Stimulated activated memory B cell treated with anti-CD40 and anti-IgM and Interleukin-4, amounts not matched to agents 10 μg/mL and 1 μg/mL and 100 μg/mL, for 72 hours (primary cell): Measurements from ENCODE around the gene AHCY.

ENCODE experiments used
- ATAC-seq: fragments of 150-1000 bp; cut with Tn5 transposase; 2 replicates; pipeline ENCODE4 v1.10.0; 2021
- H3K27ac Mint-ChIP-seq: one replicate; pipeline ENCODE4 v1.8.0; 2022; ENCODE audit warnings: mild to moderate bottlenecking, mixed read lengths
- H3K27me3 Mint-ChIP-seq: one replicate; pipeline ENCODE4 v1.8.0; 2022; ENCODE audit warnings: mixed read lengths
- H3K36me3 Mint-ChIP-seq: one replicate; pipeline ENCODE4 v1.8.0; 2022; ENCODE audit warnings: mixed read lengths
- H3K4me1 Mint-ChIP-seq: one replicate; pipeline ENCODE4 v1.8.0; 2022; ENCODE audit warnings: mixed read lengths
- H3K4me3 Mint-ChIP-seq: one replicate; pipeline ENCODE4 v1.8.0; 2022; ENCODE audit warnings: mild to moderate bottlenecking, moderate library complexity, mixed read lengths
- H3K9me3 Mint-ChIP-seq: one replicate; pipeline ENCODE4 v1.8.0; 2022; ENCODE audit warnings: mixed read lengths

AHCY gene

GRCh38 chr20:34237942-34238341 lies 65.2 kb downstream of the AHCY start:
- H3K4me3 Mint-ChIP-seq = no peak overlapping the region
- no peak overlapping the region for H3K27ac Mint-ChIP-seq
- H3K27me3 Mint-ChIP-seq = no peaks in the 10 kb centered on the region
- ATAC-seq = no peak
- H3K4me1 Mint-ChIP-seq = peaks cover 38% of the 10 kb centered on the region
- H3K9me3 Mint-ChIP-seq = peaks cover 21% of the 10 kb centered on the region
- H3K36me3 Mint-ChIP-seq = peaks cover 19% of the 10 kb centered on the region

GRCh38 chr20:34235875-34236274 lies 67.3 kb downstream of the AHCY start:
- no peak overlapping the region for H3K27ac Mint-ChIP-seq
- no peaks in the 10 kb centered on the region for H3K27me3 Mint-ChIP-seq
- peaks cover 19% of the 10 kb centered on the region for H3K36me3 Mint-ChIP-seq
- H3K9me3 Mint-ChIP-seq = peaks cover 21% of the 10 kb centered on the region
- H3K4me1 Mint-ChIP-seq = peaks cover 17% of the 10 kb centered on the region
- no peak overlapping the region for H3K4me3 Mint-ChIP-seq
- no peak for ATAC-seq

- Mint-ChIP-seq H3K36me3 (peaks cover 13% of the 10 kb centered on the region), H3K4me1 (no peaks in the 10 kb centered on the region), H3K9me3 (peaks cover 17% of the 10 kb centered on the region), H3K27ac (no peak overlapping the region), H3K27me3 (no peaks in the 10 kb centered on the region), H3K4me3 (no peak overlapping the region)
- no peak for ATAC-seq
These were observed 69.5 kb downstream of the AHCY start for GRCh38 chr20:34233687-34234086.

DNA sequence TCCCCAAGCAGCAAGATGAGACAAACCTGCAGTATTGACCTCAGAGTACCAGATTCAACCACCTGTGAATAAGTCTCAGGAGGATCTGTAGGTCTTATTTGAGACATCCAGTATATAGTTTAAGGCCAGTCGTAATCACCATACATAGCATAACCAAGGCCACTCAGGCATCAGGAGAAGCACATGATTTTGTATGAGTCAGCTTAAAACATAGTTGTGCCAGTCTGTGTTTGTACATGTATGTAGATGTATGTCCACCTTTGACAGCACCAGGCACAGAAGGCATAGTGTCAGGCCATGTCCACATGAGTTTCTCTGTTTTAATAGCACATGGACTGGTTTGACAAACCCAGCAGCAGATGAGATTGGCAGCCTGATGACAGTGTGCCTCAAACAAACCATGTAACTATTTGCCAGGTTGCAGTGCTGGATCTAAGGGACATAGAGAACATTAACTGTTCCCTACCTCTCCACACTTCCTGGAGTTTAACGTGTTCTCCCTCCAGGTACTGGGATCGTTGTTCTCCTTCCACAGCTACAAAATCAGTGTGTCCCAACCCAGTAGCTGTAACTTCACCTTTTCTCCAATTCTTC lies 70.6 kb downstream of the AHCY start:
- ATAC-seq = no peak
- Mint-ChIP-seq H3K4me3 (no peak overlapping the region), H3K4me1 (no peaks in the 10 kb centered on the region), H3K27me3 (no peaks in the 10 kb centered on the region), H3K36me3 (peaks cover 2% of the 10 kb centered on the region), H3K9me3 (peaks cover 9% of the 10 kb centered on the region), H3K27ac (no peak overlapping the region)

- Mint-ChIP-seq H3K27me3 (no peaks in the 10 kb centered on the region), H3K27ac (no peak overlapping the region), H3K9me3 (peaks cover 6% of the 10 kb centered on the region), H3K4me3 (no peak overlapping the region), H3K4me1 (no peaks in the 10 kb centered on the region), H3K36me3 (no peaks in the 10 kb centered on the region)
- ATAC-seq = no peak
These were observed 71.5 kb downstream of the AHCY start for GRCh38 chr20:34231634-34232033.
